Measurements from ENCODE around the gene CLOCK. TPM values are rescaled to one million over a fixed set of nuclear protein-coding genes. Genes with fewer than 3 reads are reported as not detected.

CLOCK gene
- total RNA-seq, 1 donor from 2014 or later: 26.6 TPM

DNA sequence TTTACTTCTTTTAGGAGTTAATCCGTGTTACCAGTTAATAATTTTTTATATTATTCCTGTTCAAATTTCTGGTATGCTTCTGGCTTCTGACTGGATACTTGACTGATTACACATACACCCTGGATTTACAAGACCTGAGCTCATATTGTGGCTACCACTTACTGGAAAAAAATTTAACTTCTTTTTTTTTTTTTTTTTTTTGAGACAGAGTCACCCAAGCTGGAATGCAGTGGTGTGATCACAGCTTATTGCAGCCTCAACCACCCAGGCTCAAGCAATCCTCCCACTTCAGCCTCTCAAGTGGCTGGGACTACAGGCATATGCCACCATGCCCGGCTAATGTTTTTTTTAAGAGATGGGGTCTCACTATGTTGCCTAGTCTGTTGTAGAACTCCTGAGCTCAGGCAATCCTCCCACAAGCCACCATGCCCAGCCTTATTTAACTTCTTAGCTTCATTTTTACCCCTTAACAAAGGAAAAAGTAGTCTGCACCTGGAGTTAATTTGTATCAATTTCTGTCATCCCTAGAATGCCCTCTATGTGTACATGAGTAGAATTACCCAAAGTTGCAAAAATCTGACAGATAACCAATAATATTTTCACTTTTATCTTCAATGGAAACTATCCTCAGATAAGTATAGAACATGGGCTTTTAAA lies 100.7 kb downstream of the CLOCK start:
- TF ChIP-seq, protein P1, sequence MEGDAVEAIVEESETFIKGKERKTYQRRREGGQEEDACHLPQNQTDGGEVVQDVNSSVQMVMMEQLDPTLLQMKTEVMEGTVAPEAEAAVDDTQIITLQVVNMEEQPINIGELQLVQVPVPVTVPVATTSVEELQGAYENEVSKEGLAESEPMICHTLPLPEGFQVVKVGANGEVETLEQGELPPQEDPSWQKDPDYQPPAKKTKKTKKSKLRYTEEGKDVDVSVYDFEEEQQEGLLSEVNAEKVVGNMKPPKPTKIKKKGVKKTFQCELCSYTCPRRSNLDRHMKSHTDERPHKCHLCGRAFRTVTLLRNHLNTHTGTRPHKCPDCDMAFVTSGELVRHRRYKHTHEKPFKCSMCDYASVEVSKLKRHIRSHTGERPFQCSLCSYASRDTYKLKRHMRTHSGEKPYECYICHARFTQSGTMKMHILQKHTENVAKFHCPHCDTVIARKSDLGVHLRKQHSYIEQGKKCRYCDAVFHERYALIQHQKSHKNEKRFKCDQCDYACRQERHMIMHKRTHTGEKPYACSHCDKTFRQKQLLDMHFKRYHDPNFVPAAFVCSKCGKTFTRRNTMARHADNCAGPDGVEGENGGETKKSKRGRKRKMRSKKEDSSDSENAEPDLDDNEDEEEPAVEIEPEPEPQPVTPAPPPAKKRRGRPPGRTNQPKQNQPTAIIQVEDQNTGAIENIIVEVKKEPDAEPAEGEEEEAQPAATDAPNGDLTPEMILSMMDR (IDR thresholded peaks at IDR 0.05): no peak
- DNase-seq: no peak
- Histone ChIP-seq H3K4me1 (peaks cover 4% of the 10 kb centered on the region), H3K4me3 (no peak overlapping the region), H3K27me3 (ENCODE audit: low read depth) (no peaks in the 10 kb centered on the region), H3K27ac (no peak overlapping the region), H3K36me3 (peaks cover 85% of the 10 kb centered on the region), H3K9me3 (no peaks in the 10 kb centered on the region)
- peak in 1 of 2 donors; percentile 16 for ATAC-seq
- intact Hi-C loops (cut with DNase I): no loop called here

DNA sequence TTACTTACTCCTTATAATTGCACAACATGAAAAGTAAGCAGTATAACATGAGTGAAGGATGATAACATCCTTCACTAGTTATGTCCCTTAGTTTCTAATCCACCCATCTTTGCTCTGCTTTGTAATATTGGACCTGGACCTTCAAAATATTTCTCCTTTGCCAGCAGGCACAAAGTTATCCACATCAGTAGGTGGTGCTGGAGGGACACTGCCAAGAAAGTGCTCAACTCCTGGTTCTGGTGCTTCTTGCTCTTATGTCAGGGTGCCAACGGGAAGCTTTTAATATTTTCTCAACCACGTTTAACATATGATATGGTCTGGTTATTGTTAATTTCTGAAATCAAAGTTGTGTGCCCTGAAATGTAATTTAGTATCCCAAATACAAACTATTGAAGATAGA lies 101.9 kb downstream of the CLOCK start:
- H3K36me3 ChIP-seq: peaks cover 81% of the 10 kb centered on the region
- no peak overlapping the region for H3K4me3 ChIP-seq
- TF ChIP-seq, protein P1 (IDR thresholded peaks at IDR 0.05): no peak
- no peaks in the 10 kb centered on the region for H3K9me3 ChIP-seq
- no peak overlapping the region for H3K27ac ChIP-seq
- H3K4me1 ChIP-seq: peaks cover 4% of the 10 kb centered on the region
- DNase-seq (no peak), ATAC-seq (peak in 1 of 2 donors; percentile 53)
- H3K27me3 ChIP-seq (ENCODE audit: low read depth): no peaks in the 10 kb centered on the region
- intact Hi-C loops (cut with DNase I): no loop called here

DNA sequence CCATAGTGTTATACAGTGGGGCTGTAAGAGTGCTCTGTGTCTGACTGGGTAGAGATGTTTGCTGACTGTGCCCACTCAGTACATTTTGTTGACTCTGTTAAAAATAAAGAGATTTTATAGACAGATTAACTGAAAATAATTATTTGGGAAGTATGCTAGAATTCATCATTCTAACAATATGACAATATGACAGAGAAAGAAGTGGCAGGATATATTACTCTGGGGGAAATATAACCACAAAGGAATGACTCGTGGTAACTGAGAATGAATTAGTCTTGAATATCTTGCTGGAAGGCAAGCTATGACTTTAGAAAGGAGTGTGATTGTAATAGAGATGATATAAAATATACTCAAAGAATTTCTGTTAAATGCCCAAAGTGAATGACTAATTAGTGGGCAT lies 104.2 kb downstream of the CLOCK start:
- H3K36me3 ChIP-seq: peaks cover 68% of the 10 kb centered on the region
- no peak for ATAC-seq
- H3K27me3 ChIP-seq (ENCODE audit: low read depth): no peaks in the 10 kb centered on the region
- no peak for DNase-seq
- TF ChIP-seq, protein P1 (IDR thresholded peaks at IDR 0.05): no peak
- H3K9me3 ChIP-seq: no peaks in the 10 kb centered on the region
- intact Hi-C loops (cut with DNase I): no loop called here
- no peak overlapping the region for H3K4me3 ChIP-seq
- H3K27ac ChIP-seq: no peak overlapping the region
- H3K4me1 ChIP-seq: no peaks in the 10 kb centered on the region

DNA sequence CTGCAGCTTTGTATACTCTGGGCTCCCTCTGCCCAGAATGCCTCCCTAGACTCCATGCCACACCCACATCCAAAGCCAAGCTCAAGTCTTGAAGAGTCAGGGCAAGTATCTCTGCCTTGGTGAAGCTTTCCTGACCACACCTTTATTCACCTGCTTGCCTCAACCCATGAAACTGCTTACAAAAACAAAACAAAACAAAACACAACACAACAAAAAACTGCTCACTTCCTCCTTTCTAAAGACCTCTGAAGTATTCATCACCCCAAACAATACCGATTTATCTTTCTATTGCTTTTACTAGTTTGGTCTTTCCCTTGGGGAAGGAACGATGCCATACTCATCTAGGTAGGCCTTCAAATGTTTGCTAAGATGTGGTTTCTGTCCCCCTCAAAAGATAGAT lies 105.9 kb downstream of the CLOCK start:
- ATAC-seq (no peak), DNase-seq (no peak)
- TF ChIP-seq, protein P1 (IDR thresholded peaks at IDR 0.05): no peak
- Histone ChIP-seq H3K27ac (no peak overlapping the region), H3K27me3 (ENCODE audit: low read depth) (no peaks in the 10 kb centered on the region), H3K36me3 (peaks cover 72% of the 10 kb centered on the region), H3K4me3 (no peak overlapping the region), H3K9me3 (no peaks in the 10 kb centered on the region), H3K4me1 (no peaks in the 10 kb centered on the region)
- intact Hi-C loops (cut with DNase I): no loop called here

DNA sequence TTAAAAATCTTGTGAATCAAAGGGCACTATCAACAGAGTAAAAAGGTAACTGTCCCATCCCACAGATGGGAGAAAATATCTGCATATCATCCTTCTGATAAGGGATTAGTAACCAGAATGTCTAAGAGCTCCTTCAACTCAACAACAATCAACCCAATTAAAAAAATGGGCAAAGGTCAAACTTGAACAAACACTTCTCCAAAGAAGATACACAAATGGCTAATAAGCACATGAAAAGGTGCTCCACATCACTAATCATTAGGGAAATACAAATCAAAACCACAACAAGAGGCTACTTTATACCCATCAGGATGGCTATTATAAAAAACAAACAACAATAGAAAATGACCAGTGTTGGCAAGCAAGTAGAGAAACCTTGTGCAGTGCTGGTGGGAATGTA lies 107.7 kb downstream of the CLOCK start:
- intact Hi-C loops (cut with DNase I): no loop called here
- Histone ChIP-seq H3K4me3 (no peak overlapping the region), H3K4me1 (no peaks in the 10 kb centered on the region), H3K27me3 (ENCODE audit: low read depth) (no peaks in the 10 kb centered on the region), H3K36me3 (peaks cover 80% of the 10 kb centered on the region), H3K27ac (no peak overlapping the region), H3K9me3 (no peaks in the 10 kb centered on the region)
- TF ChIP-seq, protein P1 (IDR thresholded peaks at IDR 0.05): no peak
- no peak for DNase-seq
- ATAC-seq: no peak
